GM21360 (cell line): Measurements from ENCODE around the gene LRRC10B.

Experiments used
- ATAC-seq: cut with Tn5 transposase; IDR thresholded peaks from one replicate; pipeline ENCODE4 v1.9.1; 2021; ENCODE audit warnings: mild to moderate bottlenecking, moderate library complexity; ENCODE audit not compliant: unreplicated experiment

The LRRC10B gene

GRCh38 chr11:61528114-61528513 lies 19.6 kb downstream of the LRRC10B start:
- ATAC-seq: no peak

GRCh38 chr11:61529537-61530225 lies 21.1 kb downstream of the LRRC10B start:
- no peak for ATAC-seq

GRCh38 chr11:61531044-61531443 lies 22.5 kb downstream of the LRRC10B start:
- ATAC-seq: no peak

GRCh38 chr11:61532134-61533038 lies 23.8 kb downstream of the LRRC10B start:
- no peak for ATAC-seq

- no peak for ATAC-seq
Observed at GRCh38 chr11:61533039-61533375, 24.5 kb downstream of the LRRC10B start.

GRCh38 chr11:61533401-61533800 lies 24.9 kb downstream of the LRRC10B start:
- no peak for ATAC-seq

GRCh38 chr11:61534025-61534932 lies 25.7 kb downstream of the LRRC10B start:
- ATAC-seq: no peak

GRCh38 chr11:61534933-61535839 lies 26.6 kb downstream of the LRRC10B start:
- no peak for ATAC-seq

- no peak for ATAC-seq
Observed at GRCh38 chr11:61535998-61536675, 27.6 kb downstream of the LRRC10B start.

- ATAC-seq: no peak
Observed at GRCh38 chr11:61536676-61537270, 28.2 kb downstream of the LRRC10B start.

- no peak for ATAC-seq
Observed at GRCh38 chr11:61537326-61537725, 28.8 kb downstream of the LRRC10B start.

GRCh38 chr11:61538636-61538961 lies 30.1 kb downstream of the LRRC10B start:
- no peak for ATAC-seq

- no peak for ATAC-seq
Observed at GRCh38 chr11:61539006-61539405, 30.5 kb downstream of the LRRC10B start.

- ATAC-seq: no peak
Observed at GRCh38 chr11:61539831-61540357, 31.3 kb downstream of the LRRC10B start.

- ATAC-seq: no peak
Observed at GRCh38 chr11:61540528-61540927, 32.0 kb downstream of the LRRC10B start.

- ATAC-seq: no peak
Observed at GRCh38 chr11:61541598-61541997, 33.0 kb downstream of the LRRC10B start.

- ATAC-seq: no peak
Observed at GRCh38 chr11:61542024-61542461, 33.5 kb downstream of the LRRC10B start.

GRCh38 chr11:61542705-61543104 lies 34.2 kb downstream of the LRRC10B start:
- ATAC-seq: no peak
